Stomach (tissue), 9 donors: ENCODE results near the gene SPECC1. TPM values are rescaled to one million over a fixed set of nuclear protein-coding genes. Genes with fewer than 3 reads are reported as not detected.

Source experiments
- DNase-seq, 2 donors: peaks; one replicate each; pipeline versions ENCODE4 v3.0.0 to v3.0.0-alpha.2; 2013 to 2019
- H3K27ac ChIP-seq, 5 donors: fragments of 200-600 bp in 4 of 5; sonication (generic) in 4 of 5; one replicate each; pipeline ENCODE4 v1.5.1; 2013 to 2019; ENCODE audit warnings: mild to moderate bottlenecking in 1 of 5, moderate library complexity in 1 of 5
- H3K27me3 ChIP-seq, 3 donors: fragments of 200-600 bp; sonication (generic); one replicate each; pipeline ENCODE4 v1.5.1; 2017 to 2019; ENCODE audit warnings: mixed run types in 1 of 3
- H3K36me3 ChIP-seq, 4 donors: fragments of 200-600 bp; sonication (generic); 1 replicate in 3 of 4; 2 replicates in 1 of 4; pipeline ENCODE4 v1.5.1; 2016 to 2019
- H3K4me1 ChIP-seq, 4 donors: fragments of 200-600 bp; sonication (generic); one replicate each; pipeline ENCODE4 v1.5.1; 2016 to 2019
- H3K4me3 ChIP-seq, 4 donors: fragments of 200-600 bp; sonication (generic) in 3 of 4; one replicate each; pipeline ENCODE4 v1.5.1; 2016 to 2019; ENCODE audit warnings: mild to moderate bottlenecking in 1 of 4
- H3K9me3 ChIP-seq, 4 donors: fragments of 200-600 bp; sonication (generic); one replicate each; pipeline ENCODE4 v1.5.1; 2016 to 2019
- CTCF ChIP-seq, 7 experiments: fragments of 450-650 bp in 4 of 7; fragments of 200-600 bp in 3 of 7; sonication (generic) in 3 of 7; IDR thresholded peaks; one replicate each; pipeline ENCODE4 v1.5.1; 2016 to 2019; ENCODE audit warnings: antibody characterized with exemption in 7 of 7, control low read depth in 2 of 7, mild to moderate bottlenecking in 1 of 7
- EP300 ChIP-seq: sonication (generic); formaldehyde crosslinking; IDR thresholded peaks from one replicate; pipeline ENCODE4 v1.6.1; 2017; ENCODE audit warnings: antibody characterized with exemption
- POLR2A ChIP-seq, 4 donors: fragments of 450-650 bp; IDR thresholded peaks; one replicate each; pipeline ENCODE4 v1.6.1; 2016; ENCODE audit warnings: antibody characterized with exemption in 4 of 4, control low read depth in 2 of 4, mild to moderate bottlenecking in 1 of 4, moderate library complexity in 1 of 4
- POLR2AphosphoS5 ChIP-seq, 3 donors: sonication (generic); formaldehyde crosslinking; IDR thresholded peaks; one replicate each; pipeline ENCODE4 v1.6.1; 2016; ENCODE audit warnings: antibody characterized with exemption in 3 of 3
- WGBS, 5 donors: extraction: QIAGEN DNeasy Blood & Tissue Kit in 3 of 5; methylation state at CpG; one replicate each; pipeline versions ENCODE4 v1.1.5 to v1.1.7; 2013 to 2018; 5-methylcytosine and 5-hydroxymethylcytosine counted together
- intact Hi-C: fragments of 100-400 bp; cut with DNase I; formaldehyde crosslinking; loops from one replicate; pipeline ENCODE4 v1.15.1; 2023; ENCODE audit warnings: low total_unique reads
- polyA plus RNA-seq, 3 donors: library from polyadenylated mRNA; stranded (reverse); fragments of 200-250 nt; gene quantifications; one replicate each; pipeline ENCODE4 v1.2.3, GENCODE V29; 2013
- total RNA-seq, 5 donors: library from RNA; depleted of rRNA; stranded (reverse); fragments of >200 nt; gene quantifications; one replicate each; pipeline versions ENCODE4 v1.1.0 to v1.2.3, GENCODE V29; 2014 to 2016
- donor health status: healthy with polysubstance abuse.
- donor health status: Bipolar disorder and iron deficiency.
- donor health status: healthy.

Gene SPECC1
- total and polyA plus RNA-seq, 8 donors = 12.8 to 161 (median 34.5) TPM

- Histone ChIP-seq H3K27ac (no peak overlapping the region), H3K4me1 (no peaks in the 10 kb centered on the region), H3K27me3 (no peaks in the 10 kb centered on the region), H3K9me3 (no peaks in the 10 kb centered on the region), H3K36me3 (peaks cover 0 to 4% (median 0%) of the 10 kb centered on the region in 4 donors), H3K4me3 (no peak overlapping the region)
- DNase-seq = no peak
- no peak for TF ChIP-seq CTCF (IDR thresholded peaks at IDR 0.05)
- TF ChIP-seq EP300 = no peak
- TF ChIP-seq POLR2AphosphoS5 (IDR thresholded peaks at IDR 0.05) = no peak
- intact Hi-C loops = no loop called here
- 79 to 89% (median 87%) methylated on average over 3 of the region's 3 CpGs for WGBS, 5 donors
Measured at GRCh38 chr17:20218272-20218671, 209.1 kb downstream of the SPECC1 start.

- H3K36me3 ChIP-seq = peaks cover 0 to 16% (median 12%) of the 10 kb centered on the region in 4 donors
- no peaks in the 10 kb centered on the region for H3K9me3 ChIP-seq
- no peak overlapping the region for H3K4me3 ChIP-seq
- no peak overlapping the region for H3K27ac ChIP-seq
- H3K4me1 ChIP-seq = peaks cover 0 to 11% (median 0%) of the 10 kb centered on the region in 4 donors
- DNase-seq = no peak
- intact Hi-C loops = no loop called here
- 66 to 73% (median 73%) methylated on average over 3 of the region's 3 CpGs for WGBS, 5 donors
- H3K27me3 ChIP-seq = no peaks in the 10 kb centered on the region
- no peak for TF ChIP-seq POLR2AphosphoS5 (IDR thresholded peaks at IDR 0.05)
- TF ChIP-seq EP300 = no peak
Measured at GRCh38 chr17:20223808-20224328, 214.7 kb downstream of the SPECC1 start.

GRCh38 chr17:20224379-20224778, 215.2 kb downstream of the SPECC1 start:
- TF ChIP-seq CTCF (IDR thresholded peaks at IDR 0.05) (no peak), POLR2AphosphoS5 (IDR thresholded peaks at IDR 0.05) (no peak), POLR2A (IDR thresholded peaks at IDR 0.05) (no peak), EP300 (no peak)
- intact Hi-C loops = no loop called here
- Histone ChIP-seq H3K27ac (no peak overlapping the region), H3K9me3 (no peaks in the 10 kb centered on the region), H3K4me3 (no peak overlapping the region), H3K4me1 (peaks cover 0 to 11% (median 0%) of the 10 kb centered on the region in 4 donors), H3K27me3 (no peaks in the 10 kb centered on the region), H3K36me3 (peaks cover 0 to 22% (median 15%) of the 10 kb centered on the region in 4 donors)
- WGBS, 5 donors = 40 to 75% (median 50%) methylated on average over 3 of the region's 3 CpGs
- no peak for DNase-seq

GRCh38 chr17:20225162-20226115, 216.3 kb downstream of the SPECC1 start:
- Histone ChIP-seq H3K4me1 (peaks cover 0 to 11% (median 0%) of the 10 kb centered on the region in 4 donors), H3K4me3 (no peak overlapping the region), H3K36me3 (peaks cover 0 to 31% (median 15%) of the 10 kb centered on the region in 4 donors), H3K27ac (no peak overlapping the region), H3K9me3 (no peaks in the 10 kb centered on the region), H3K27me3 (no peaks in the 10 kb centered on the region)
- WGBS, 5 donors = 70 to 90% (median 83%) methylated on average over 7 of the region's 7 CpGs
- no peak for DNase-seq
- TF ChIP-seq POLR2AphosphoS5 (IDR thresholded peaks at IDR 0.05) = no peak
- TF ChIP-seq CTCF (IDR thresholded peaks at IDR 0.05) = no peak
- TF ChIP-seq POLR2A (IDR thresholded peaks at IDR 0.05) = no peak
- TF ChIP-seq EP300 = no peak
- intact Hi-C loops = no loop called here
